Endothelial cell (in vitro differentiated cells): ENCODE results near the gene CLEC20A. TPM values are rescaled to one million over a fixed set of nuclear protein-coding genes. Genes with fewer than 3 reads are reported as not detected.

ENCODE experiments used
- DNase-seq: peaks from one replicate; pipeline ENCODE4 v3.0.0; 2021; ENCODE audit warnings: low spot score
- H3K27ac Mint-ChIP-seq: one replicate; pipeline ENCODE4 v1.8.0; 2021; ENCODE audit warnings: mixed read lengths, inconsistent platforms; ENCODE audit not compliant: unreplicated experiment
- H3K27me3 Mint-ChIP-seq: one replicate; pipeline ENCODE4 v1.8.0; 2021; ENCODE audit warnings: mild to moderate bottlenecking, moderate library complexity, mixed read lengths, inconsistent platforms; ENCODE audit not compliant: unreplicated experiment
- H3K36me3 Mint-ChIP-seq: one replicate; pipeline ENCODE4 v1.8.0; 2021; ENCODE audit warnings: mild to moderate bottlenecking, low read depth, mixed read lengths, inconsistent platforms; ENCODE audit not compliant: unreplicated experiment
- H3K4me1 Mint-ChIP-seq: one replicate; pipeline ENCODE4 v1.8.0; 2021; ENCODE audit warnings: mild to moderate bottlenecking, mixed read lengths, inconsistent platforms; ENCODE audit not compliant: unreplicated experiment
- H3K4me3 Mint-ChIP-seq: one replicate; pipeline ENCODE4 v1.8.0; 2021; ENCODE audit warnings: mild to moderate bottlenecking, mixed read lengths, inconsistent platforms; ENCODE audit not compliant: unreplicated experiment
- H3K9me3 Mint-ChIP-seq: one replicate; pipeline ENCODE4 v1.8.0; 2021; ENCODE audit warnings: mixed read lengths, inconsistent platforms; ENCODE audit not compliant: unreplicated experiment
- total RNA-seq: library from RNA; stranded (reverse); fragmentation: NEBNext Ultra II Directional; extraction: Animal tissue kit (Norgen Biotek cat#: 25700); gene quantifications from one replicate; pipeline ENCODE4 v1.2.1, GENCODE V29; 2021; ENCODE audit not compliant: unreplicated experiment
- TF ChIP-seq, protein P1 (sequence below): fragments of 200-600 bp; sonication (generic); IDR thresholded peaks from one replicate; pipeline ENCODE4 v1.5.0; 2021; ENCODE audit warnings: antibody characterized with exemption; ENCODE audit not compliant: unreplicated experiment

The CLEC20A gene
- total RNA-seq, 1 donor from 2014 or later = not detected

- Mint-ChIP-seq H3K4me3 (no peak overlapping the region), H3K36me3 (peaks cover 5% of the 10 kb centered on the region), H3K9me3 (no peaks in the 10 kb centered on the region), H3K27ac (no peak overlapping the region), H3K4me1 (peaks cover 10% of the 10 kb centered on the region), H3K27me3 (no peaks in the 10 kb centered on the region)
- no peak for DNase-seq
- TF ChIP-seq, protein P1, sequence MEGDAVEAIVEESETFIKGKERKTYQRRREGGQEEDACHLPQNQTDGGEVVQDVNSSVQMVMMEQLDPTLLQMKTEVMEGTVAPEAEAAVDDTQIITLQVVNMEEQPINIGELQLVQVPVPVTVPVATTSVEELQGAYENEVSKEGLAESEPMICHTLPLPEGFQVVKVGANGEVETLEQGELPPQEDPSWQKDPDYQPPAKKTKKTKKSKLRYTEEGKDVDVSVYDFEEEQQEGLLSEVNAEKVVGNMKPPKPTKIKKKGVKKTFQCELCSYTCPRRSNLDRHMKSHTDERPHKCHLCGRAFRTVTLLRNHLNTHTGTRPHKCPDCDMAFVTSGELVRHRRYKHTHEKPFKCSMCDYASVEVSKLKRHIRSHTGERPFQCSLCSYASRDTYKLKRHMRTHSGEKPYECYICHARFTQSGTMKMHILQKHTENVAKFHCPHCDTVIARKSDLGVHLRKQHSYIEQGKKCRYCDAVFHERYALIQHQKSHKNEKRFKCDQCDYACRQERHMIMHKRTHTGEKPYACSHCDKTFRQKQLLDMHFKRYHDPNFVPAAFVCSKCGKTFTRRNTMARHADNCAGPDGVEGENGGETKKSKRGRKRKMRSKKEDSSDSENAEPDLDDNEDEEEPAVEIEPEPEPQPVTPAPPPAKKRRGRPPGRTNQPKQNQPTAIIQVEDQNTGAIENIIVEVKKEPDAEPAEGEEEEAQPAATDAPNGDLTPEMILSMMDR = no peak
Measured at GRCh38 chr1:178450871-178451270, 45.9 kb downstream of the CLEC20A start.

GRCh38 chr1:178442925-178443324 is 53.8 kb downstream of the CLEC20A start:
- Mint-ChIP-seq H3K9me3 (no peaks in the 10 kb centered on the region), H3K36me3 (peaks cover 44% of the 10 kb centered on the region), H3K27ac (no peak overlapping the region), H3K4me3 (no peak overlapping the region), H3K4me1 (peaks cover 8% of the 10 kb centered on the region), H3K27me3 (peaks cover 1% of the 10 kb centered on the region)
- DNase-seq = no peak
- TF ChIP-seq, protein P1 = no peak

DNA sequence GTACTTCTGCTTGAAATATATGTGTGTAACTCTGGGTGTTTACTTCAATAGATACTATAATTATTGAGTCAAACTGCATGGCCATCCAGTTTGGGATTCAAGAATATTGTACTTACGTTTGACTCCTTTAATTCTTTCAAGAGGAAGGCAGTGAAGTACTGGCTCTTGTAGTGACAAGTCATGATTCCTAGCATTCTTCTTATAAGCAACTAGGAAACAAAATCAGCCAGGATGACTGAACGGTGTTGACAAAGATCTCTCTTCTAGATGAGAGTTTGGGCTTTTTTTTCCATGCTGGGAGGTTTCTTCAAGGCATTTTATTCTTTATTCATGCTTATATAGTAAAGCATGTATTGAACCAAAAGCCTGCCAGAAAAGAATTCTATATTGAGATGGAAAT is 58.3 kb downstream of the CLEC20A start:
- Mint-ChIP-seq H3K27me3 (peaks cover 2% of the 10 kb centered on the region), H3K9me3 (no peaks in the 10 kb centered on the region), H3K36me3 (peaks cover 30% of the 10 kb centered on the region), H3K4me1 (peaks cover 15% of the 10 kb centered on the region), H3K27ac (peak overlapping the region; percentile 53), H3K4me3 (no peak overlapping the region)
- TF ChIP-seq, protein P1 = no peak
- DNase-seq = no peak

DNA sequence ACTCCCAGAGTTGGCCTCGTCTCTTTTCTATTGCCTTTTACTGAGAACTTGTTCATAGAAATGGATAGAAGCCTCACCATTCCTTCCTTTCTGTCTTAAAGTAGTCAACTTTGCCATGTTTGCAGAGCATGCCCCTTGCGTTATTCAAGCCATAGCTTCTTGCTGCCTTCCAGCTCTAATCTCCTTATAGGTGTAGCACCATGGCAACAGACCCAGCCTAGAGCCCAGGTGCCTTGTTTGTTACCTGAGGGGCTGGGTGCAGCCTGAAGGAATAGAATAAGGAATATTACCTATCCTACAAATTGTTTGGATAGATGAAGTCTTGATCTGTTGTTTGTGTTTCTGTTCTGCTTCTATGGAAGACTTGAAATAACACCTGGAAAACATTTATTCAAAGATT is 59.9 kb downstream of the CLEC20A start:
- Mint-ChIP-seq H3K4me3 (no peak overlapping the region), H3K36me3 (peaks cover 20% of the 10 kb centered on the region), H3K27ac (no peak overlapping the region), H3K4me1 (peaks cover 15% of the 10 kb centered on the region), H3K9me3 (no peaks in the 10 kb centered on the region), H3K27me3 (peaks cover 2% of the 10 kb centered on the region)
- no peak for DNase-seq
- TF ChIP-seq, protein P1 = no peak

DNA sequence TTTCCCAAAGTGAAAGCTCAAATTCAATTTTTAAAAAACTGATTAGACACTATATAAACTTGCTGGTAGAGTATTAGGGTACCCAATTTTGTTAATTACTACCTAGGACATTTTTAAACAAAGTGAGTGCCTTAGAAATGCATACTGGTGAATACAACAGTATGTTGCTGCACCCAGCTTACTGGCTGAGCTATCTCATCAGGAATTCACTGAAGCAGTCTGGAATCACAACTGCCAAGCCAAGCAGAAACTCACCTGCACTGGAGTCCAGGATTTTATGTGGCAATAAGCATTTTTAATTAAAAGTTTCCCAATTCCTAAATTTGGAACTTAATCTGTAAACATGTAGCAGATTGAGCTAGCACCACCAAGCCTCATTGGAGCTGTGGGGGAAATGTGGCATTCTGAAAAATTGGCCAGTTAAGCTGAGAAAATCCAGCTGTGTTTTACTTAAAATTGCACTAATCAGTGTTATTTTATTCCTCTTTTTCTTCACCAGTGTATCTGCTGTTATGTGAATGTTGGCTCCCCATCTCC is 61.8 kb downstream of the CLEC20A start:
- Mint-ChIP-seq H3K4me3 (no peak overlapping the region), H3K27ac (no peak overlapping the region), H3K27me3 (peaks cover 2% of the 10 kb centered on the region), H3K9me3 (no peaks in the 10 kb centered on the region), H3K4me1 (peaks cover 15% of the 10 kb centered on the region), H3K36me3 (peaks cover 3% of the 10 kb centered on the region)
- no peak for DNase-seq
- TF ChIP-seq, protein P1 = no peak
